ENCODE measurements around the gene TMEM182. TPM values are rescaled to one million over a fixed set of nuclear protein-coding genes. Genes with fewer than 3 reads are reported as not detected.

The TMEM182 gene
- total and polyA plus RNA-seq, 2 of the 4 experiments (the other 2 are of a cell fraction), result 1.3 to 1.4 TPM

GRCh38 chr2:102726128-102727087 lies 35.4 kb upstream of the TMEM182 start (continued):
- no peak for TF ChIP-seq MAZ (IDR thresholded peaks at IDR 0.05; ENCODE audit: borderline replicate concordance, low read depth, low read length)

- H4K20me1 ChIP-seq (ENCODE audit: insufficient read depth, low read length), result no peaks in the 10 kb centered on the region
- H3K27me3 ChIP-seq (ENCODE audit: control insufficient read depth, insufficient read depth, low read length), result no peaks in the 10 kb centered on the region
- ChIA-PET CTCF (no interaction called here), POLR2A (ENCODE audit: unreplicated experiment) (no interaction called here)
- H2BK15ac ChIP-seq (ENCODE audit: low read depth, low read length), result no peak overlapping the region
- DNase-seq (peak; percentile 15), ATAC-seq (ENCODE audit: low read depth) (no peak)
- peaks cover 2% of the 10 kb centered on the region for H3K36me3 ChIP-seq (ENCODE audit: control insufficient read depth, insufficient read depth, low read length)
- intact Hi-C loops (cut with micrococcal nuclease) (no loop called here), dilution Hi-C loops (cut with HindIII; ENCODE audit: low sequenced_read_pairs, unreplicated experiment) (no loop called here), in situ Hi-C loops (cut with MboI; ENCODE audit: low sequenced_read_pairs) (no loop called here)
- peak overlapping the region; percentile 81 for H3K4me3 ChIP-seq (ENCODE audit: insufficient read depth, low read depth, low read length)
- 80% methylated on average over 1 of the region's 15 CpGs; no CpG with 5 or more reads in 1 of the 2 experiments for WGBS, 2 experiments (ENCODE audit: extremely low coverage in 2 of 2, insufficient read length in 1 of 2)
- TF ChIP-seq CEBPB (IDR thresholded peaks at IDR 0.05; ENCODE audit: low read depth, low read length), result peak; percentile 30; the same call in 1 of the 2 replicates
- no peak for TF ChIP-seq USF2 (IDR thresholded peaks at IDR 0.05; ENCODE audit: low read depth, low read length)
- H2AFZ ChIP-seq (replicated peaks; ENCODE audit: low read length, poor library complexity), result peak overlapping the region; percentile 24
- H2AK5ac ChIP-seq (ENCODE audit: low read depth, low read length), result no peak overlapping the region
- H3K4me1 ChIP-seq (ENCODE audit: control insufficient read depth, insufficient read depth, low read length), result no peaks in the 10 kb centered on the region; the same call in 1 of the 2 replicates
- no peak overlapping the region for H2BK20ac ChIP-seq (ENCODE audit: low read depth, low read length)
- peak overlapping the region; percentile 81; the same call in 1 of the 2 replicates for H3K9ac ChIP-seq (ENCODE audit: low read depth, low read length)
- H4K91ac ChIP-seq (ENCODE audit: insufficient read depth, low read depth, low read length), result no peak overlapping the region
- no peak overlapping the region for H3K14ac ChIP-seq (replicated peaks; ENCODE audit: low read depth, low read length)
- H3K9me3 ChIP-seq (ENCODE audit: control insufficient read depth, insufficient read depth, low read length), result no peaks in the 10 kb centered on the region
- H4K8ac ChIP-seq (ENCODE audit: low read depth in 2 of 2, low read length in 2 of 2), result no peak overlapping the region
- no peak overlapping the region for H3K27ac ChIP-seq (ENCODE audit: insufficient read depth, low read length)
- peak overlapping the region; percentile 95 for H3K4me2 ChIP-seq (ENCODE audit: low read depth, low read length)
- H2BK120ac ChIP-seq (ENCODE audit: low read depth, low read length), result no peak overlapping the region
- no peak overlapping the region for H3K4ac ChIP-seq (ENCODE audit: low read depth, low read length)
- H2BK5ac ChIP-seq (ENCODE audit: low read depth, low read length, poor library complexity, severe bottlenecking), result no peak overlapping the region
- BruUV-seq (replicated peaks), result no TSS peak
- no peak overlapping the region for H2AK9ac ChIP-seq (replicated peaks; ENCODE audit: low read depth, low read length, poor library complexity)
- H3K56ac ChIP-seq (ENCODE audit: extremely low read depth, insufficient read depth, low read length), result no peak overlapping the region
- no peak overlapping the region for H3K23ac ChIP-seq (ENCODE audit: low read depth, low read length)
- H3K18ac ChIP-seq (ENCODE audit: low read depth, low read length), result no peak overlapping the region
- peaks cover 10 to 17% of the 10 kb centered on the region in 2 experiments; a peak in 2 of 4 replicates for H3K79me1 ChIP-seq (ENCODE audit: low read depth in 1 of 2, low read length in 2 of 2)
- no peaks in the 10 kb centered on the region for H3K9me1 ChIP-seq (ENCODE audit: insufficient read depth, low read length)
- H4K5ac ChIP-seq (ENCODE audit: low read depth, low read length), result no peak overlapping the region
Measured at GRCh38 chr2:102735416-102736109, 26.3 kb upstream of the TMEM182 start.

Data from IMR-90 (cell line).